Aorta (tissue), 5 donors: ENCODE results near the gene SLC26A5. TPM values are rescaled to one million over a fixed set of nuclear protein-coding genes. Genes with fewer than 3 reads are reported as not detected.
"Not testable (repeated sequence)": the region's sequence is repeated elsewhere in the genome, so short reads cannot be mapped to it uniquely, and the experiment has no call there.

Source experiments
- ATAC-seq: fragments of 200-7000 bp; cut with Tn5 transposase; one replicate; pipeline ENCODE4 v1.9.1; 2022; ENCODE audit warnings: moderate library complexity; ENCODE audit not compliant: low FRiP score
- DNase-seq, 2 donors: peaks; one replicate each; pipeline ENCODE4 v3.0.0-alpha.2; 2020
- H3K27ac ChIP-seq, 2 donors: one replicate each; pipeline ENCODE4 v1.5.1; 2013; ENCODE audit warnings: low read length in 2 of 2, mild to moderate bottlenecking in 2 of 2, moderate library complexity in 2 of 2, control low read depth in 1 of 2, inconsistent platforms in 1 of 2, low read depth in 1 of 2
- H3K27me3 ChIP-seq, 2 donors: one replicate each; pipeline ENCODE4 v1.6.1; 2013; ENCODE audit warnings: control low read depth in 1 of 2, low read length in 1 of 2, mild to moderate bottlenecking in 1 of 2, moderate library complexity in 1 of 2; ENCODE audit not compliant: insufficient read depth in 2 of 2, control insufficient read depth in 1 of 2
- H3K36me3 ChIP-seq, 2 donors: one replicate each; pipeline ENCODE4 v1.6.1; 2013; ENCODE audit warnings: control low read depth in 1 of 2, low read length in 1 of 2, mild to moderate bottlenecking in 1 of 2; ENCODE audit not compliant: insufficient read depth in 2 of 2, control insufficient read depth in 1 of 2
- H3K4me1 ChIP-seq, 2 donors: one replicate each; pipeline ENCODE4 v1.6.1; 2013; ENCODE audit warnings: low read length in 2 of 2, control low read depth in 1 of 2, mild to moderate bottlenecking in 1 of 2, moderate library complexity in 1 of 2; ENCODE audit not compliant: insufficient read depth in 2 of 2, control insufficient read depth in 1 of 2
- H3K4me3 ChIP-seq, 2 donors: one replicate each; pipeline ENCODE4 v1.5.1; 2013; ENCODE audit warnings: low read length in 2 of 2, control low read depth in 1 of 2, mild to moderate bottlenecking in 1 of 2
- H3K9me3 ChIP-seq: one replicate; pipeline ENCODE4 v1.6.1; 2013; ENCODE audit warnings: mild to moderate bottlenecking, low read length; ENCODE audit not compliant: control insufficient read depth
- WGBS, 2 donors: extraction: QIAGEN DNeasy Blood & Tissue Kit; methylation state at CpG; one replicate each; pipeline ENCODE4 v1.1.7; 2013; 5-methylcytosine and 5-hydroxymethylcytosine counted together
- intact Hi-C, 2 donors: fragments of 100-400 bp; cut with DNase I; formaldehyde crosslinking; loops; one replicate each; pipeline versions ENCODE4 v1.14.2 to v1.15.0; 2022
- polyA plus RNA-seq, 2 donors: library from polyadenylated mRNA; stranded (reverse); fragments of 200-250 nt; gene quantifications; one replicate each; pipeline ENCODE4 v1.2.3, GENCODE V29; 2013
- total RNA-seq, 2 donors: library from RNA; stranded (reverse); fragmentation: NEBNext Ultra II Directional; extraction: Animal tissue kit (Norgen Biotek cat#: 25700); gene quantifications; one replicate each; pipeline ENCODE4 v1.2.1, GENCODE V29; 2021
- donor health status: healthy with polysubstance abuse.
- donor health status: Bipolar disorder and iron deficiency.
- donor health status: DM: no; HTN: no; CAD: no.
- donor health status: DM: no; HTN: no; CAD: no.
- donor health status: DM: yes; HTN: yes; CAD: no.

SLC26A5 gene
- total and polyA plus RNA-seq, 4 donors = 0.57 to 0.78 TPM; not detected in 2

DNA sequence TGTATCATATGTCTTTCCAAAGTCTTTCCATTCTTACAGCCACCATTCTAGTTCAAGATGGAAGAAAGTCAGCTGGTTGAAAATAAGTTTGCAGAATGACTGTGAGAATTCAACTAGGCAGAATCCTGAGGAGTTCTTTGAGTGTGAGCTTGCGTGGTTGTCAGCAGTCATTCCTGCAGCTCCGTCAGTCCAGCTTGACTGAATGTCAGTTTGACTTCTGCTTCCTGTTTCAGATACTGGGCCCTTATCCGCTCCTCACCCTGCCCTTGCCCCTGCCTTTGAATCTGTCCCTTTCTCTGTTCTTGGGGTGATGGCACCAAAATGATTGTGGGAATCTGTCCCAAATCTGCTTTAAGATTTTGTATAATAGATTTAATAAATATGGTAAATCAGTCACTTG is 27.8 kb downstream of the SLC26A5 start:
- H3K27me3 ChIP-seq = no peaks in the 10 kb centered on the region
- H3K36me3 ChIP-seq = no peaks in the 10 kb centered on the region
- no peaks in the 10 kb centered on the region for H3K4me1 ChIP-seq
- H3K27ac ChIP-seq = no peak overlapping the region
- no peaks in the 10 kb centered on the region for H3K9me3 ChIP-seq
- intact Hi-C loops = no loop called here
- no peak overlapping the region for H3K4me3 ChIP-seq
- no peak for DNase-seq
- no peak for ATAC-seq
- 77 to 86% methylated on average over 3 of the region's 3 CpGs for WGBS, 2 donors

- Histone ChIP-seq H3K4me1 (no peaks in the 10 kb centered on the region), H3K4me3 (no peak overlapping the region), H3K9me3 (peaks cover 2% of the 10 kb centered on the region), H3K36me3 (no peaks in the 10 kb centered on the region), H3K27me3 (no peaks in the 10 kb centered on the region), H3K27ac (no peak overlapping the region)
- ATAC-seq = no peak
- intact Hi-C loops = no loop called here
- 76 to 88% methylated on average over 5 of the region's 5 CpGs for WGBS, 2 donors
- DNase-seq = no peak
These were observed 32.6 kb downstream of the SLC26A5 start for GRCh38 chr7:103413407-103413806.

GRCh38 chr7:103412151-103412550 is 33.9 kb downstream of the SLC26A5 start:
- Histone ChIP-seq H3K36me3 (no peaks in the 10 kb centered on the region), H3K27me3 (no peaks in the 10 kb centered on the region), H3K4me3 (no peak overlapping the region), H3K4me1 (no peaks in the 10 kb centered on the region), H3K9me3 (peaks cover 2% of the 10 kb centered on the region), H3K27ac (no peak overlapping the region)
- no peak for ATAC-seq
- DNase-seq = no peak
- 16 to 20% methylated on average over 1 of the region's 1 CpG for WGBS, 2 donors
- intact Hi-C loops = no loop called here

DNA sequence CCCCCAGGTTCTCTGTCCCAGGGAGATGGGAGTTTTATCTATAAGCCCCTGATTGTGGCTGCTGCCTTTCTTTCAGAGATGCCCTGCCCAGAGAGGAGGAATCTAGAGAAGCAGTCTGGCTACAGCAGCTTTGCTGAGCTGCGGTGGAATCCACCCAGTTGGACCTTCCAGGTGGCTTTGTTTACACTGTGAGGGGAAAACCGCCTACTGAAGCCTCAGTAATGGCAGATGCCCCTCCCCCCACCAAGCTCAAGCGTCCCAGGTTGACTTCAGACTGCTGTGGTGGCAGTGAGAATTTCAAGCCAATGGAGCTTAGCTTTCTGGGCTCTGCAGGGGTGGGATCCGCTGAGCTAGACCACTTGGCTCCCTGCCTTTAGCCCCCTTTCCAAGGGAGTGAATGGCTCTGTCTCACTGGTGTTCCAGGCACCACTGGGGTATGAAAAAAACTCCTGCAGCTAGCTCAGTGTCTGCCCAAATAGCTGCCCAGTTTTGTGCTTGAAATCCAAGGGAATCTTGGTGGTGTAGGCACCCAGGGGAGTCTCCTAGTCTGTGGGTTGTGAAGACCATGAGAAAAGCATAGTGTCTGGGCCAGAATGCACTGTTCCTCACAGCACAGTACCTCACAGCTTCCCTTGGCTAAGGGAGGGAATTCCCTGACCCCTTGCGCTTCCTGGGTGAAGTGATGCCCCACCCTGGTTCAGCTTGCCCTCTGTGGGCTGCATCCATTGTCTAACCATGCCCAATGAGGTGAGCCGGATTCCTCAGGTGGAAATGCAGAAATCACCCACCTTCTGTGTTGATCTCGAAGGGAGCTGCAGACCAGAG is 40.0 kb downstream of the SLC26A5 start:
- DNase-seq, H3K9me3 ChIP-seq, intact Hi-C loops, H3K27me3 ChIP-seq, H3K36me3 ChIP-seq, ATAC-seq, H3K27ac ChIP-seq, H3K4me3 ChIP-seq, H3K4me1 ChIP-seq: not testable (repeated sequence)
- WGBS, 2 donors = 73 to 74% methylated on average over 7 of the region's 7 CpGs

- H3K4me3 ChIP-seq, H3K27ac ChIP-seq, ATAC-seq, H3K4me1 ChIP-seq, DNase-seq, H3K27me3 ChIP-seq, H3K36me3 ChIP-seq, intact Hi-C loops, H3K9me3 ChIP-seq: not testable (repeated sequence)
These were observed 46.3 kb downstream of the SLC26A5 start for GRCh38 chr7:103399687-103400086.

DNA sequence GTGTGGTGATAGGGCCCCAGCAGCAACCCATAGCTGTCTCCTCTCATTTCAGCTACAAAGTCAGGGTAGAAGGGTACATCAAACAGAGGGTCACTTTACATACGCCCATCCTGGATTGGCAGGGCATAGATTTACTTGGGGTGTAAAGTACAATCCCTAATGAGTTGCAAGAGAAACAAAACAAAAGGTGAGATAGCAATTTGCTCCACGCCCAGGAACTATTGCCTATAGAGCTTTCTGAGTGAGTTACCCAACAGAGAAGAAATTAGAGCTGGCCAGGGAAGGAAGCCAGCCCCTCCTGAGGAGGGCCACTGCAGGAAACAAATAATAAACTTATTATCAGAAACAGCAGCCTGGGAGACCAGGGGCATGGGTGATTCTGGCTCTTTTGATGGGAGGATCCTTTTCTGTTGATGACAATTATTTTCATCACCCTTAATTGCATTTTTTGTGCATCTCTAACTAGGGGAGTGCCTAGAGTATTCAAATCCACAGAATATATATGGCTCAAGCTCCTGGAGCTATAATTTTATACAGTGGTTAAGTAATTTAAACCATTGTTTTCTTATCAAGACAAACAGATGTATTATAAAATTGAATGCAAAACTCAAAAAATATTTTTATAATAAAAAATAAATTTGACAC is 47.4 kb downstream of the SLC26A5 start:
- no peaks in the 10 kb centered on the region for H3K4me1 ChIP-seq
- no peaks in the 10 kb centered on the region for H3K36me3 ChIP-seq
- DNase-seq (no peak), ATAC-seq (no peak)
- H3K9me3 ChIP-seq = no peaks in the 10 kb centered on the region
- H3K27me3 ChIP-seq = no peaks in the 10 kb centered on the region
- intact Hi-C loops = no loop called here
- WGBS, 2 donors = 29 to 34% methylated on average over 2 of the region's 2 CpGs
- H3K27ac ChIP-seq = no peak overlapping the region
- H3K4me3 ChIP-seq = no peak overlapping the region

DNA sequence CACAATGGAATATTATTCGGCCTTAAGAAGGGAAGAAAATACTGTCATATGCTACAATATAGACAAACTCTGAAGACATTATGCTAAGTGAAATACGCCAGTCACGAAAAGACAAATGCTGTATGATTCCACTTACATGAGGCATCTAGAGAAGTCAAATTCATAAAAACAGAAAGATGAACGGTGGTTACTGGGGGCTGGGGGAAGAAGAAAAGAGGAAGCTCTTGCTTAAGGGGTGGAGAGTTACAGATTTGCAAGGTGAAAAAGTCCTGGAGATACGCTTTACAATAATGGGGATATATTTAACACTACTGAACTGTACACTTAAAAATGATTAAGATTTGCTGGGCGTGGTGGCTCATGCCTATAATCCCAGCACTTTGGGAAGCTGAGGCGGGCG is 49.5 kb downstream of the SLC26A5 start:
- H3K27me3 ChIP-seq = no peaks in the 10 kb centered on the region
- no peak for ATAC-seq
- no peaks in the 10 kb centered on the region for H3K9me3 ChIP-seq
- no peak overlapping the region for H3K4me3 ChIP-seq
- H3K4me1 ChIP-seq = no peaks in the 10 kb centered on the region
- H3K36me3 ChIP-seq = no peaks in the 10 kb centered on the region
- intact Hi-C loops = no loop called here
- DNase-seq = no peak
- WGBS, 2 donors = 64 to 71% methylated on average over 8 of the region's 8 CpGs
- H3K27ac ChIP-seq = no peak overlapping the region

DNA sequence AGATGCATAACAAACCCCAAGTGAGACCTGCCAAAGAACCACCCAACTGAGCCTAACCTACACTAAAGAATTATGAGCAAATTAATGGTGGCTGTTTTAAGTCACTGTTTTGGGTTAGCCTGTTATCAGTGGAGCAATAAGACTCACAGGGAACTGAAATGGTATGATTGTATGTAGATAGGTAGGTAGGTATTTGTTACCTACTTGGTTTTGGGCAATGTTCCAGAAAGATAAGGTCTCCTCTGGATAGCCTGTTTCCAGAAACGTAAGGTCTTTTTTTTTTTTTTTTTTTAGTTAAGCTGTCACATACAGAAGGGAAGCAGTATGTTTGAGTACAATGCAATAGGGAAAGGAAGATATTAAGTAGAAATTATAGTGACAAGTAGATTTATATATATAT is 50.9 kb downstream of the SLC26A5 start:
- 45 to 47% methylated on average over 1 of the region's 1 CpG for WGBS, 2 donors
- intact Hi-C loops = no loop called here

DNA sequence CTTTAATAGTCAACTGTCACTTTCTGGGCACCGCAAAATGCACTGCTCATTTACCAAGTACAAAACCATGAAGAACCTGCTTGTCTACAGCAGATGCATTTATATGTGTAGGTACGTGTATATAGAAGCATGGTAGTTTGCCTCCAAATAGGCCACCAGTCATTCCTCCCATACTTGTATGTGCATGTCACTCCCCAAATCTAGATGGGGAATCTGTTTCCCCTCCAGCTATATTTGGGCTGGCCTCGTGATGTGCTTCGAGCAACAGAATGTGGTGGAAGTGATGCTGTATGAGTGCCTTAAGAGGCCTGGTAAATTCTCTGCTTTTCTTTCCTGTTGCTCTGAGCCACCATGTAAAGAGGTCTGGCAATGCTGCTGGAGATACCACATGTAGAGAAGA is 51.4 kb downstream of the SLC26A5 start:
- H3K27me3 ChIP-seq = no peaks in the 10 kb centered on the region
- ATAC-seq (no peak), DNase-seq (no peak)
- no peaks in the 10 kb centered on the region for H3K9me3 ChIP-seq
- no peak overlapping the region for H3K27ac ChIP-seq
- 65 to 73% methylated on average over 4 of the region's 4 CpGs for WGBS, 2 donors
- no peaks in the 10 kb centered on the region for H3K36me3 ChIP-seq
- no peaks in the 10 kb centered on the region for H3K4me1 ChIP-seq
- intact Hi-C loops = no loop called here
- H3K4me3 ChIP-seq = no peak overlapping the region

More for the DNA sequence above, 50.9 kb downstream of the SLC26A5 start:
- no peaks in the 10 kb centered on the region for H3K4me1 ChIP-seq
- DNase-seq (no peak), ATAC-seq (no peak)
- H3K27ac ChIP-seq = no peak overlapping the region
- no peaks in the 10 kb centered on the region for H3K9me3 ChIP-seq
- H3K27me3 ChIP-seq = no peaks in the 10 kb centered on the region
- no peak overlapping the region for H3K4me3 ChIP-seq
- no peaks in the 10 kb centered on the region for H3K36me3 ChIP-seq
